Loucy (cell line): ENCODE results near the gene RBPJL.

ENCODE experiments used
- EZH2phosphoT487 ChIP-seq: fragments of 200-600 bp; IDR thresholded peaks from 2 replicates; pipeline ENCODE4 v1.6.1; 2018; ENCODE audit warnings: antibody characterized with exemption, mild to moderate bottlenecking, moderate library complexity, borderline replicate concordance
- TF ChIP-seq, protein P1 (sequence below): fragments of 200-600 bp; sonication (generic); conservative IDR thresholded peaks from 2 replicates; pipeline ENCODE4 v1.5.1; 2014; ENCODE audit warnings: mild to moderate bottlenecking, antibody characterized with exemption, low read length

DNA sequence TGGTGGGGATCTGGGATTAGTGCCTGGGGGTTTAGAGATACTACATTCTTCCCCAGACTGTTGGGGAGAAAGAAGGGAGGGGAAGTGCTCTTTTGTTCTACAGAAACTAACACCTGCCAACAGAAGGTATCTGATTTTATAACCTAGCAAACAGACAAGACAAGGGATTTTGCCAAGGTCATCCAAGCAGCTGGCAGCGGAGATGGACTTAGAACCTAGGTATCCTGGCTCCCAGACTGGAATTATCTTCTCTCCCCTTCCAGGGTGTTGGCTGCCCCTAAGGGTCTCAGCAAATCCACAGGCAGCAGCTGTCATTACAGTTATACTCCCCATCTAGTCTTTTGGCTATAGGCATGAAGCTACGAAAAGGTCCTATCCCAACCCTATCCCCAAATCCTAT lies 33.2 kb downstream of the RBPJL start:
- TF ChIP-seq, protein P1, sequence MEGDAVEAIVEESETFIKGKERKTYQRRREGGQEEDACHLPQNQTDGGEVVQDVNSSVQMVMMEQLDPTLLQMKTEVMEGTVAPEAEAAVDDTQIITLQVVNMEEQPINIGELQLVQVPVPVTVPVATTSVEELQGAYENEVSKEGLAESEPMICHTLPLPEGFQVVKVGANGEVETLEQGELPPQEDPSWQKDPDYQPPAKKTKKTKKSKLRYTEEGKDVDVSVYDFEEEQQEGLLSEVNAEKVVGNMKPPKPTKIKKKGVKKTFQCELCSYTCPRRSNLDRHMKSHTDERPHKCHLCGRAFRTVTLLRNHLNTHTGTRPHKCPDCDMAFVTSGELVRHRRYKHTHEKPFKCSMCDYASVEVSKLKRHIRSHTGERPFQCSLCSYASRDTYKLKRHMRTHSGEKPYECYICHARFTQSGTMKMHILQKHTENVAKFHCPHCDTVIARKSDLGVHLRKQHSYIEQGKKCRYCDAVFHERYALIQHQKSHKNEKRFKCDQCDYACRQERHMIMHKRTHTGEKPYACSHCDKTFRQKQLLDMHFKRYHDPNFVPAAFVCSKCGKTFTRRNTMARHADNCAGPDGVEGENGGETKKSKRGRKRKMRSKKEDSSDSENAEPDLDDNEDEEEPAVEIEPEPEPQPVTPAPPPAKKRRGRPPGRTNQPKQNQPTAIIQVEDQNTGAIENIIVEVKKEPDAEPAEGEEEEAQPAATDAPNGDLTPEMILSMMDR = no peak
- TF ChIP-seq EZH2phosphoT487 = no peak
